ENCODE results near the gene FBXO17.
"Not testable (repeated sequence)": the region's sequence is repeated elsewhere in the genome, so short reads cannot be mapped to it uniquely, and the experiment has no call there.

The FBXO17 gene

DNA sequence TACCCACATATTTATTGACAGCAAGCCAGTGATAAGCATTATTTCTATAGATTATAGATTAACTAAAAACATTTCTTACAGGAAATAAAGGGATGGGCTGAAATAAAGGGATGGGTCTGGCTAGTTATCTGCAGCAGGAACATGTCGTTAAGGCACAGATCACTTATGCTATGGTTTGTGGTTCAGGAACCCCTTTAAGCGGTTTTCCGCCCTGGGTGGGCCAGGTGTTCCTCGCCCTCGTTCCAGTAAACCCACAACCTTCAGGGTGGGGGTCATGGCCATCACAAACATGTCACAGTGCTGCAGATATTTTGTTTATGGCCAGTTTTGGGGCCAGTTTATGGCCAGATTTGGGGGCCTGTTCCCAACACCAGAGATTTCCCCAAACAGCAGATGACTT, 34.1 kb downstream of the FBXO17 start:
- not testable (repeated sequence) for DNase-seq

DNA sequence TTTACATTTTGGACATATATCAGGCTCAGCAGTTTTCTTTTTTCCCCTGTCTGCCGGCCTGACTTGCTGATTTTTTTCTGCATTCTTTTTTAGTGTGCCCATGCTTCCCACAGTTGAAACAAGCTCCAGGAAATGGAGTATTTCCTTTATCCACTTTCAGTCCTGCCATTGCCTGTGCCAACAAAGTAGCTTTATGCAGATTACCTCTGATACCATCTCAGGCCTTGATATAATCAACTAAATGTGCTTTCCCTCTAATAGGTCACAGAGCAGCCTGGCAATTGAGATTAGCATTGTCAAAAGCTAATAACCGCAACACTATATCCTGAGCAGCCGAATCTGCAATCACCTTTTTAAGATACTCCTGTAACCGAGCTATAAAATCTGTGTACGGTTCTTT, 35.6 kb downstream of the FBXO17 start:
- DNase-seq = no peak

DNA sequence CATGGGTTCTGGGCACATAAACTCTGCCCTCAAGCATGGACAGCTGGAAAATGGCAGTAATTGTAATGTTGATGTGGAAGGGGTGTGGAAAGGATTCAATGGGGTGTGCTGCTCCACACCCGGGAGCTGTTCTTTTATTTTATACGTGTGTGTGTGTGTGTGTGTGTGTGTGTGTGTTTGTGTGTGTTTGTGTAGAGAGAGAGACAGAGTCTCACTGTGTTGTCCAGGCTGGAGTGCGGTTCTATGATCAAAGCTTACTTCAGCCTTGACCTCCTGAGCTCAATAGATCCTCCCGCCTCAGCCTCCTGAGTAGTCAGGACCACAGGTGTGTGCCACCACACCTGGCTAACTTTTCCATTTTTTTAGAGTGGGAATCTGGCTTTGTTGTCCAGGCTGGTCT, 42.0 kb downstream of the FBXO17 start:
- no peak for DNase-seq

DNA sequence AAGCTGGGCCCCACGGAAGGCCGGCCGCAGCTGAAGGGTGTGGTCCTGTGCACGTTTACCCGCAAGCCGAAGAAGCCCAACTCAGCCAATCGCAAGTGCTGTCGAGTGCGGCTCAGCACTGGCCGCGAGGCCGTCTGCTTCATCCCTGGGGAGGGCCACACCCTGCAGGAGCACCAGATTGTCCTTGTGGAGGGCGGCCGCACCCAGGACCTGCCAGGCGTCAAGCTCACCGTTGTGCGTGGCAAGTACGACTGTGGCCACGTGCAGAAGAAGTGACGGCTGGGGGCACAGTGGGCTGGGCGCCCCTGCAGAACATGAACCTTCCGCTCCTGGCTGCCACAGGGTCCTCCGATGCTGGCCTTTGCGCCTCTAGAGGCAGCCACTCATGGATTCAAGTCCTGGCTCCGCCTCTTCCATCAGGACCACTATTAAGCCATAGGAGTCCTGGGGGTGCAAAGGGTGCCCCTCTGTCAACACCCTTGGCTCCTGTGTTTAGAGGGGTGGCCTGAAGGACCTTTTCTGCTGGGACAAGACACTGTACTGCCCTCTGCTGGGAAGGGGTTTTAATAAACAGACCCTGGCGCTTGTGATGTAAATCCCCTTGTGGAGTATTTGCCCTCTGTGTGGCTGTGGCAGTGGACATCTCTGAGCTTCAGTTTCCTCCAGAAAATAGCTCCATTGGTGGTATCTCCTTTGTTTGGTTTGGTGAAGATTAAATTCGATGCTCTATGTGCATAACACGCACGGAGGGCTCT, 42.9 kb downstream of the FBXO17 start:
- DNase-seq = peak in 1 of 2 experiments; percentile 18

DNA sequence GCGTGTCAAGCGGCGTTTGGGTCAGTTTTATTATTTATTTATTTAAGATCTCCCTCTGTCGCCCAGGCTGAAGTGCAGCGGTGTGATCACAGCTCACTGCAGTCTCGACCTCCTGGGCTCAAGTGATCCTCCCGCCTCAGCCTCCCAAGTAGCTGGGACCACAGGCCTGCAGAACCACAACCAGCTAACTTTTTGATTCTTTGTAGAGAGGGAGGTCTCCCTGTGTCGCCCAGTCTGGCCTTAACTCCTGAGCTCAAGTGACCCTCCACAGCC, 44.1 kb downstream of the FBXO17 start:
- DNase-seq = no peak

DNA sequence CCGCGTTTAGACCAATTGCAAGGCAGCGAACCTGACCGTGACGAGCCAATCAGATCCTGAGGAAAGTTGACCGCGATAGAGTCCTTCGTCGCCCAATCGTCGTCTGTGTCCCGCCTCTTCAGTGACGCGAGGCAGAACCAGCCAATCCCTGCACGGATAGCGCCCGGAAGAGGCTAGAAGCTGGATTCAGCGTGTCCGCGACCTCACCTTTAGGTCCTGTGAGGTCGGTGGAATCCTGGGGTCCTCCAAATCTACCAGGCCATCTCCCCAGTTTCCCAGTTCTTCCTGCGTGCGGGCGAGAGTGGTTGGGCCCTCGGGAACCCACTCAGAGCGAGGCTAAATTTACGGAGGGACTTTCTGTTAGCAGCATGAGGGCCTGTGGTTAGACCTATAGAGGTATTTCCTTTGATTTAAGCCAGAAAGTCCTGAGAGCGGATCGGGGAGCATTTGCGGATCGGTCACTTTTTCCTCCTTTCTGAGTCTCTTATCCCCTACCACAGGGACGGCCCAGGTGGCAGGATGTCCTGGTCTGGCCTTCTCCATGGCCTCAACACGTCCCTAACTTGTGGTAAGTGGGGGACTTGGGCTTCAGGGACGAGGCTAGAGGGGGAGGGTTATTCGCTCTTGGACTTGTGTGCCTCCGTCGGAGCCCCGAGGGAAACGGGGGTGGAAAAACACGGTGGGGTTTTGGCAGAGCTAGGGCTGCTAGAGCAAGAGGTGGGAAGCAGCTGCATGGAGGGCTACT, 44.6 kb downstream of the FBXO17 start, which contains the start of gene MRPS12:
Gene MRPS12 (plus strand): TSS at position 169 of the 745 bp plus-strand sequence. CDS start 351 bp downstream, at position 520.
- DNase-seq = peak; percentile 99

DNA sequence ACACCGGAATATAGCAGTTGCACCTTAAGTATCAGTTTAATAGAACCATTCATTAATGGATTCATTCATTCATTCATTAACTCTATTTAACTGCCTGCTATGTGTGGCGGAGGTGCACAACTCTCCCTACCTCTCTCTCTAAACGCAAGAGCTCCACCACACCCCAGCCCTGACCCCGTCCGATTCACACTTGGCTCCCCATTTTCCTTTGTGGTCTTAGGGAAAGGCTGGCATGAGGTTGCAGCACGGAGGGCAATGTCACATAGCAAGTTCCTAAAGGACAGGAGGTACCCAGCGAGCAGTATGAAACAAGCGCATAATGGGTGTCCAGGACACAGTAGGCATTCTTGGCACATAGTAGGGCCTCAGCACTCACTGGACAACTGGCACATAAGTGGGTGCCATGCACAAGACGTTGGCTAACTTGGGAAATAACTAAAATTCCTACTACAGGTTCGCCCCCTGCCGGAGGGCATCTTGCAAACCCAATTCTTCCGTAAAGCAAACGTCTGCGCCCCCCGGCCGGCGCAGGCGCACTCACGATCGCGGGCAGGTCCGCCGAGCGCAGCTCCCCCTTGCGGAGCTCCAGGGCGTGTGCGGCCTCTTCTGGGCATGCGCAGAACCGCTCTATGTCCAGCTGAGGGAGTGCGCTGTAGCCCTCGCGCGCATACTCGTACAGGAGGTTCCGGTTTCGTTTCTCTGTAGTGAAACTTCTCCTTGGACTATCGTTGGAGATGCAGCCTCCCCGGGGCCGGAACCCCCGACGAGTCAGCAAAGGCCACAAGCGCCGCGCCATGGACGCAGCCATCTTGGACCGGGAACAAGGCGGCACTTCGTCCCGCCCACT, 45.4 kb downstream of the FBXO17 start, which contains the start of gene SARS2:
Gene SARS2 (minus strand): TSS at position 835 of the 847 bp plus-strand sequence. CDS start 27 bp downstream, at position 808.
- DNase-seq = peak; percentile 94 to 98

DNA sequence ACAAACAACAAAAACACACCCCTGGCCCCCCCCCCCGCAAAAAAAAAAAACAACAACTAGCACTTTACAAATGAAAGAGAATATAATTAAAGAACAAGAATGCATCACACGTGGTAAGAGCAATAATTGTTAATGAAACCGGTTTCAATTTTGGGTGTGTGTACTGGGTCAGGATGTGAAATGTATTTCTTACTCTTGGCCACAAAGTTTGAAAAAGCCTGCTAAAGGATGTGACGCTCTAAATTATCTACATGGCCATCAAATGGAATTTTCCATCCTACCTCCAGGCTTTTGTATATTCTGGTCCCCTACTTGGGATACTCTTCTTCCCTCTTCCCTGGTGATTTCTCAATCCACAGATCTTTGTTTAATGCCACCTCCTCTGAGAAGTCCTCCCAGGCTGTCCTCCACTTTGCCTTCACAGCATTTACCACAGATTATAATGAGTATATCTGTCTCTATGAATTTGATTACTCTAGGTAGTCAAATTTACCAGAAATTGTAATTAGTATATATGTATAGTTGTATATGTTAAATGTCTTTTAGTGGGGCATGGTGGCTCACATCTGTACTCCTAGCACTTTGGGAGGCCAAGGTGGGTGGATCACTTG, 47.0 kb downstream of the FBXO17 start:
- no peak for DNase-seq

DNA sequence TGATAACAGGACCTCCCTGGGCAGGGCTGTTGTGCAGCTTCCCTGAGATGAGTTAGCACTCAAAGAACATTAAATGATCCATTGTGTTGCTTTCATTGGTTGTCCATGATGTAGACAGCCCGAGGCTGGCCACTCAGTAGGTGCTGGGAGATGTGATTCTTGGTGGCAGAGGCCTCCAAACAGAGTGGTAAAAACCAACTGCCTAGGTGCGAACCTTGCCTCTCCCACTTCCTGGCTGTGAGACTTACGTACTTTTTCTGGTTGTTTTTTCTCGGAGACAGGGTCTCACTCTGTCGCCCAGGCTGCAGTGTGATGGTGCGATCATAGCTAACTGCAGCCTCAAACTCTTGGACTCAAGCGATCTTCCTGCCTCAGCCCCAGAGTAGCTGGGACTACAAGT, 51.2 kb downstream of the FBXO17 start:
- DNase-seq = no peak

DNA sequence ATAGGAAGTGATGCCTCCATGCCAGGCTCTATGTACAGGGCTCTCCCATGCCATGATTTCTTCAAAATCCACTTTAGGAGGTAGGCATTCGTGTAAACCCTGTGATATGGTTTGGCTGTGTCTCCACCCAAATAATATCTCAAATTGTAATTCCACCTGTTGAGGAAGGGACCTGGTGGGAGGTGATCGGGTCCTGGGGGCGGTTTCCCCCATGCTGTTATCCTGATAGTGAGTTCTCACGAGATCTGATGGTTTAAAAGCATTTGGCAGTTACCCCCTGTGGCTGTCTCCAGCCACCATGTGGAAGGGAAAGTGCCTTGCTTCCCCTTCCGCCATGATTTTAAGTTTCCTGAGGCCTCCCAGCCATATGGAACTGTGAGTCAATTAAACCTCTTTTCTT, 53.1 kb downstream of the FBXO17 start:
- DNase-seq = no peak

DNA sequence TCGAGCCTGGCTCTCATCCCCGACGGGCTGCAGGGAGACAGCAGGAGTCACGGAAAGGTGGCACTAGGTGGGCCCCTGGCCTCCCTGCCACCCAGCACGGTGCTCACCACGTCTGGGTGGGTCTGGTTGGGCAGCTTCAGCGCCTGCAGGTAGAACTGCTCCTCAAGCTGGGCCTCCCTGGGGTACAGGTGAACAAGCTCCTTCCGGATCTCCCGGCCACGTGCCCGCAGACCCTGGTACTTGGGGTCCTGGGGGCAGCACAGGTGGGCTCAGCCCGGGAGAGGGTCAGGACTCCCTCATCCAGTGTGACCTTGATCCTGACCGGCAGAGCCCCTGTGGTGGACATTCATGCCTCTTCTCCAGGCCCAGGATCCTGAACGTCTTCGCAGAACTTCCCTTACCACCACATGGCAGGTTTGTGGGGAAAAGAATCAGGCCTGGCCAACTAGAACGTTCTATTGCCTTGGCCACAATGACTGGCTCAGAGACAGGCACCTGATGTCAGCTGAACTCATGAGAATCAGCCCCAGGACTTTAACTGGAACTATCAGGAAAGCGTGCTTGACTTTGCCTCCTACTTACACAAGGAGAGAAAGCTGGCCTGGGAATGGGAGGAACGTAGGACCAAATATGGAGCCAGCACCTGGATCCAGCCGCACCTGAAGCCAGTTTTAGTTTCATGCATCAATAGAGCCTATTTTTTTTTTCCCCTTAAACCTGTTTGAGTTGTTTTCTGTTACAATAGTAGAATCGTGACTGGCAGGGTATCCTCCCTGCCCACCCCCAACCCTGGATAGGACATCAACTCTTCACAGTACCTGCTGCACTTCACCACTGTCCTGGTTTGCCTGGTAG, 53.9 kb downstream of the FBXO17 start:
- DNase-seq = no peak

DNA sequence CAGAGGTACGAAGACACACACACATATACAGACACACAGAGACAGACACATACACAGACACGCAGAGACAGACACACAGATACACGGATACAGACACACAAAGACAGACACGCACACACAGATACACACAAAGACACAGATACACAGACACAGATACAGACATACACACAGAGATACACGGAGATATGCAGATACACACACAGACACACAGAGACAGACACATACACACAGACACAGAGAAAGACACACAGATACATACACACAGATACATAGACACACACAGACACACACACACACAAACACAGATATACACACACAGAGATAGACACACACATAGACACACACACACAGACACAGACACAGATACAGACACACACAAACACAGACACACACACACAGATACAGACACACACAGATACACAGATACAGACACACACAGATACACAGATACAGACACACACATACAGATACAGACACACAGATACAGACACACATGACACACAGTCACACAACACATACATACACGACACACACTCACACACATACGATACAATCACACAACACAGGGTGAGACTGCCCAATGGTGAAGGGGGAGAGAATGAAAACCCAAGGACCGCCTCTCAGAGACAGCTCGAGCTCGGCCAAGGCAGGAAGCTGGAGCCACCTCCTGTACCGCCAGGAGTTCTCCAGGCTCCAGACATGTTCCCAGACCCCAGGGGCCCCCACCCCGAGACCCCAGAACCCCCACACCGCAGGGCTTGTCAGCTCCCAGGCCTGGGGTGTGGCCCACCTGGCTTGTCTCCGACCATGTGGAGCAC, 54.7 kb downstream of the FBXO17 start:
- no peak for DNase-seq

DNA sequence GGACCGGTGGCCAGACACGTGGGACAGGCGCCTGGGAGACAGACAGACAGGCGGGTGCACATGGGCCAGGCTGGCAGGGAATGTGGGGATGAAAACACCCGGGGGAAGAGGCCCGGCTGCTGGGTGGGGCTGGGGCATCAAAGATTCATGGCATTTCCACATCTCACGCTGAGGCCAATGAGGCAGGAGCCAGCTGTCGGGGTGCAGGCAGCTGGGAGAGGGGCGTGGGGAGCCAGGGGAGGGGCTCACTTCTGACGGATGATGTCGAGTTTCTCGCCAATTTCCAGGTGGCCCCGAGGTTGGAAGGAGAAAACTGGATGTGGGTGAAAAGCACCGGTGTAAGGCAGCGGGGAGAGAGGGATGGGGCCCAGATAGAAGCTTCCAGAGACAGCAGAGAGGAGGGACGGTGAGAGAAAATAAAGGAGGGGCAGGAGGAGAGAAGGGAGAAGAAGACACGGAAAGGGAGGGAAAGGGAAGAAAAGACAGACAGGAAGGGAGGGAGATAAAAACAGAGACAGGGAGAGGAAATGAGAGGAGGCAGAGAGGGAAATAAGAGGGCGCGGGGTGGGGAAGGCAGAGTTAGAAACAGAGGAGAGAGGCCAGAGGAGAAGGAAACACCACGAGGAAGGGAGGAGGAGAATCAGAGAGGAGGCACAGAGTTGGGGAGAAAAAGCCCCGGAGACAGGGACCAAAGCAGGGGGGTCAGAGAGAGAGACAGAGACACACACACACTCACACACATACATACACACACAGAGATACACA, 55.5 kb downstream of the FBXO17 start:
- no peak for DNase-seq

DNA sequence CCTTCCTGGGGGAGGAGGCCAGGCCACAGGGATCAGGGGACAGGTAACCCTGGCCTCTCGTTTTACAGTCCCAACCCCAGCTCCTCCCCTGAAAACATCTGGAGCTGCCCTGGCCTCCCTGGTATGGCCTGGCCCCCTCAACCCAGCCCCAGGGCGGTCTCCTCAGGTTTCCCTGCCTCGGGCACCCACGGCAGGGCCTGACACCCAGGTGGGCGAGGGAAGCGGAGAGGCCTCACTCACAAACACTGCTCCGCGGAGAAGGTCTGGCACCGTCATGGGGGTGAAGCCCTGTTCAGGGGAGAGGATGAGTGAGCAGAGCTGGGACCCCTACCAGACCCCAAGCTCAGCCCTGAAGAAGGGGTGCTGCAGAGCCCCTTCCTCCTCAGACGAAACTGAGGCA, 57.0 kb downstream of the FBXO17 start:
- DNase-seq = no peak

DNA sequence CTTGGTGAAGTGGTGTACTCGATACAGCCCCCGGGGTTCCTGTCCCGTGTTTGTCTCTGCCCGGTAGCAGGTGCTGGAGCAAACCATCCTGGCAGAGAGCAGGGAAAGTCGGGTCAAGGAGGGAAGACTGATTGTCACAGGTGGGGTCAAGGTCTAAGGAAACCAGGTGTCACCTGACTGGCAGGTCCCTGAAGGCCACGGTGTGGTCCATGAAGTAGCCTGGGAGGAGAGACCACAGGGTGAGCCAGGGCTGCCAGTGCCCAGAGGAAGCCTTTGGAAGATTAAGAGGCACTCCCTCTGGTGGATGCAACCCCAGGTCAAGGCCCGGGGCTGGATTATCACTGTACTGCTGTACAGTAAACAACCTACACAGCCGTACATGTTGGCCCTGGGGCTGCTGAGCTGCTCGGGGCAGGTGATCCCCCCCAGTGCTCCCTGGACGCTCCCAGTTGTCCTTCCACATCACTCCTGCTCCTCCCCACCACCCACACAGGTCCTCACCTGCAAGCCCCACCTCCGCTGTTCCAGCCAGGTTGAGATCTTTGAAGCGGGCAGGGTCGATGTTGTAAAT, 57.5 kb downstream of the FBXO17 start:
- no peak for DNase-seq

DNA sequence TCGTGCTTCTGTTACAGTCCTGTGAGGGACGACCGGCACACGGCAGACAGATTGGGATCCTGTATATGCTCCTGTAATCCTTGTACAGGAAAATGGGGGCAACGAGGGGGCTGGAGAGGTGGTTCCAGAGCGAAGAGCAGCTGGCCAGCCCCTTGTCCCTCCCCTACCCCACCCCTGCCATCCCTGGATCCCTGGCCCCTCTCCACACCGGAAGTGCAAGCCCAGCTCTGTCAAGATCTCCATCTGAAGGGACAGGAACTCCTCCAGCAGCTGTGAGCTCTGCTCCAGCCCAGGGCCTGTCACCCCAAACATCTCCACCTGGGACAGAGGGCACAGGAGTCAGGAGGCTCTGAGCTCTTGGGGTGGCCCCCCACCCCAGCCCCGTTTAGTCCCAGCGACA, 58.0 kb downstream of the FBXO17 start:
- no peak for DNase-seq

DNA sequence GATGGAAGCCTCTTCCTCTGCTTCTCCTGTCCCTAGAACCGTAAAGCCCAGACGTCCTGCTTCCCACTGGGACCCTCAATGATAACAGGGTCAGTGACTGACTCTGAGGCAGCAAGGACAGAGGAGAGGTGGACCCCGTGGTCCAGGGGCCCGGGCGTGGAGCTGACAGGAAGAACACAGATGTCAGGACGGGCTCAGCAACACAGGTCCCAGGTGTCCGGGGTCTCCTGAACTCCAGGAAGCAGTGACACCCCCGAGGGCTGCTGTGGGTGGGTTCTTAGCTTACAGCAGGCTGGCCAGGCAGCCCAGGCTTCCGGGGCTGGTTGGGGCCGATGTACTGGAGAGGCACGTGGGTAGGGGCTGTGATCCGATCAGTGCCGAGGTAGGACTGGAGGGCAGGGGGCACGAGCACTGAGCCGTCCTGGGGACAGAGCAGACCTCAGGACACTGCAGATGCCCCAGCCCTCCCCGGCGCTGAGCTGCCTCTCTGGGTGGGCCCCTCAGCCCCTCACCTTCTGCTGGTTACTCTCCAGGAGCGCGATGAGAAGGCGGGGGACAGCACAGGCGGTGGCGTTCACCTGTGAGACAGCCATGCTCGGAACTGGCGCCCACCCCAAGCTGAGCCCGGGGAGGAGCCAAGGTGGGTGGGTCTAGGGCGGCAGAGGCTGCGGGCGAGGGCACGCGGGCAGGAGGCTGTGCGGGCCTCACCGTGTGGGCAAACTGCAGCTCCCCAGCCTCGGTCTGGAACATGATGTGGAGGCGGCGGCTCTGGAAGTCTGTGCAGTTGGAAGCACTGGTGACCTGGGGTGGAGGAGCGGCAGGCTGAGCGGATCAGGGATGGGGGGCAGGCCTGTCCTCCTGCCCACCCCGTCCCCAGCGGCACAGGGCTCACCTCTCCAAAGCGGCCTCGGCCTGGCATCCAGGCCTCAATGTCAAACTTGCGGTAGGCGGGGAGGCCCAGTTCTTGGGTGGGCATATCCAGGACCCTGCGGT, 59.9 kb downstream of the FBXO17 start:
- no peak for DNase-seq

DNA sequence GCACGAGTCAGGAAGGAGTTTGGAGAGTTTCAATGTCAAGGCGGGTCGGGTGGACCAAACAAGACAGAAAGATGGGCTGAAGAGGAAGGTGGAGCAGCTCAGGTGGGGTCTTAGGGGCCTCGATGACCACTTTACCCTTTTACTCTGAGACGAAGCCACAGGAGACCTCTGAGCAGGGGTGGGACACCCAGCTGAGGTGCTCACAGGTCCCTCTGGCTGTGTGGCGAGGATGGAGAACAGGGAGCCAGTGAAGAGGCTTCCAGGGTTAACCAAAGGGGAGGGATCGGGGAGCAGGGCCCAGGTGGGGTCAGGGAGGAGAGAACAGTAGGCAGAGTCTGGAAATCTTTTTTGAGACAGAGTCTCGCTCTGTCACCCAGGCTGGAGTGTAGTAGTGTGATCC, 61.6 kb downstream of the FBXO17 start:
- DNase-seq = no peak
